HUES6 (cell line): Measurements from ENCODE around the gene PCDHGB7.
"Not testable (repeated sequence)": the region's sequence is repeated elsewhere in the genome, so short reads cannot be mapped to it uniquely, and the experiment has no call there.

Experiments
- H3K27ac ChIP-seq: 2 replicates; pipeline ENCODE4 v1.7.0; 2013; ENCODE audit warnings: low read depth, mild to moderate bottlenecking, low read length, inconsistent platforms
- H3K27me3 ChIP-seq: 2 replicates; pipeline ENCODE4 v1.6.1; 2013; ENCODE audit warnings: low read length; ENCODE audit not compliant: control insufficient read depth, insufficient read depth
- H3K36me3 ChIP-seq: 2 replicates; pipeline ENCODE4 v1.6.1; 2013; ENCODE audit warnings: low read length; ENCODE audit not compliant: control insufficient read depth, insufficient read depth
- H3K4me1 ChIP-seq: 2 replicates; pipeline ENCODE4 v1.6.1; 2013; ENCODE audit warnings: low read length; ENCODE audit not compliant: control insufficient read depth, insufficient read depth
- H3K4me3 ChIP-seq: 2 replicates; pipeline ENCODE4 v1.5.1; 2013; ENCODE audit warnings: low read depth, low read length
- H3K9ac ChIP-seq: one replicate; pipeline ENCODE4 v1.6.1; 2013; ENCODE audit warnings: mild to moderate bottlenecking, low read length
- H3K9me3 ChIP-seq: 2 replicates; pipeline ENCODE4 v1.6.1; 2013; ENCODE audit warnings: low read depth, low read length; ENCODE audit not compliant: control insufficient read depth, insufficient read depth

PCDHGB7 gene

GRCh38 chr5:141417494-141418172 lies at the start of gene PCDHGB7:
Gene PCDHGB7 (plus strand): TSS chr5:141417677. CDS start chr5:141417860, 183 bp downstream.
- H3K9me3 ChIP-seq = peaks cover 50% of the 10 kb centered on the region
- not testable (repeated sequence) for H3K27ac ChIP-seq, H3K4me1 ChIP-seq, H3K36me3 ChIP-seq
- peak within 1 kb of the TSS; percentile 85 for H3K4me3 ChIP-seq
- peaks cover 22% of the 10 kb centered on the region for H3K27me3 ChIP-seq
- H3K9ac ChIP-seq = peak within 1 kb of the TSS; percentile 59

- Histone ChIP-seq H3K4me1 (no peaks in the 10 kb centered on the region), H3K36me3 (no peaks in the 10 kb centered on the region; the same call in 1 of the 2 replicates), H3K27me3 (no peaks in the 10 kb centered on the region), H3K27ac (no peak within 1 kb of the TSS), H3K4me3 (peak within 1 kb of the TSS; percentile 21), H3K9me3 (peaks cover 57% of the 10 kb centered on the region), H3K9ac (no peak within 1 kb of the TSS)
Measured at GRCh38 chr5:141369994-141370848, 47.3 kb upstream of the PCDHGB7 start, which contains the start of gene PCDHGB3. Gene PCDHGB3 (plus strand): TSS chr5:141370242. CDS start chr5:141370395, 153 bp downstream.

- Histone ChIP-seq H3K27me3 (no peaks in the 10 kb centered on the region), H3K9ac (no peak overlapping the region), H3K27ac (no peak overlapping the region), H3K4me3 (no peak overlapping the region), H3K36me3 (no peaks in the 10 kb centered on the region), H3K4me1 (no peaks in the 10 kb centered on the region), H3K9me3 (peaks cover 55% of the 10 kb centered on the region)
Measured at GRCh38 chr5:141371572-141372475, 45.7 kb upstream of the PCDHGB7 start.

- H3K27ac ChIP-seq = no peak within 1 kb of the TSS
- no peak within 1 kb of the TSS for H3K9ac ChIP-seq
- H3K36me3 ChIP-seq = no peaks in the 10 kb centered on the region
Measured at GRCh38 chr5:141373673-141374317, 43.7 kb upstream of the PCDHGB7 start, which contains the start of gene PCDHGA6. Gene PCDHGA6 (plus strand): TSS chr5:141373891. CDS start chr5:141374084, 193 bp downstream.

GRCh38 chr5:141374627-141375026 lies 42.9 kb upstream of the PCDHGB7 start:
- H3K9ac ChIP-seq = no peak overlapping the region
- H3K27ac ChIP-seq = no peak overlapping the region
- H3K4me3 ChIP-seq = no peak overlapping the region
- no peaks in the 10 kb centered on the region for H3K4me1 ChIP-seq
- no peaks in the 10 kb centered on the region for H3K36me3 ChIP-seq
- peaks cover 55% of the 10 kb centered on the region for H3K9me3 ChIP-seq
- no peaks in the 10 kb centered on the region for H3K27me3 ChIP-seq

More at GRCh38 chr5:141373673-141374317, 43.7 kb upstream of the PCDHGB7 start, which contains the start of gene PCDHGA6:
- no peaks in the 10 kb centered on the region for H3K4me1 ChIP-seq
- H3K27me3 ChIP-seq = no peaks in the 10 kb centered on the region
- peaks cover 57% of the 10 kb centered on the region for H3K9me3 ChIP-seq
- H3K4me3 ChIP-seq = peak within 1 kb of the TSS; percentile 18; the same call in 1 of the 2 replicates

- H3K27me3 ChIP-seq, H3K4me1 ChIP-seq, H3K4me3 ChIP-seq, H3K9ac ChIP-seq, H3K36me3 ChIP-seq, H3K27ac ChIP-seq: not testable (repeated sequence)
- peaks cover 50% of the 10 kb centered on the region for H3K9me3 ChIP-seq
Measured at GRCh38 chr5:141375444-141376155, 41.9 kb upstream of the PCDHGB7 start.

- Histone ChIP-seq H3K4me3 (peak within 1 kb of the TSS; percentile 71), H3K4me1 (no peaks in the 10 kb centered on the region), H3K9me3 (peaks cover 32% of the 10 kb centered on the region), H3K36me3 (no peaks in the 10 kb centered on the region), H3K27me3 (peaks cover 12% of the 10 kb centered on the region), H3K9ac (peak within 1 kb of the TSS; percentile 54), H3K27ac (no peak within 1 kb of the TSS)
Measured at GRCh38 chr5:141382469-141383294, 34.8 kb upstream of the PCDHGB7 start, which contains the start of gene PCDHGA7. Gene PCDHGA7 (plus strand): TSS chr5:141382742. CDS start chr5:141382900, 158 bp downstream.

- peaks cover 16% of the 10 kb centered on the region for H3K27me3 ChIP-seq
- H3K9ac ChIP-seq = no peak overlapping the region
- H3K9me3 ChIP-seq = peaks cover 34% of the 10 kb centered on the region
- H3K4me1 ChIP-seq = no peaks in the 10 kb centered on the region
- H3K4me3 ChIP-seq = peak overlapping the region; percentile 71
- peaks cover 1% of the 10 kb centered on the region; the same call in 1 of the 2 replicates for H3K36me3 ChIP-seq
- no peak overlapping the region for H3K27ac ChIP-seq
Measured at GRCh38 chr5:141383345-141383744, 34.1 kb upstream of the PCDHGB7 start.
